HCT116 (cell line): ENCODE data around the gene DNAJC6. TPM values are rescaled to one million over a fixed set of nuclear protein-coding genes. Genes with fewer than 3 reads are reported as not detected.

Source experiments
- ATAC-seq: fragments of 200-7000 bp; cut with Tn5 transposase; 2 replicates; pipeline ENCODE4 v1.9.1; 2020; ENCODE audit warnings: mild to moderate bottlenecking, moderate library complexity
- BruUV-seq: library from RNA; stranded (reverse); fragments of 400-500 nt; replicated peaks from 2 replicates; lab custom pipeline; 2021; lab: Mats Ljungman, UMichigan
- CTCF ChIA-PET: fragments of 300-600 bp; sonication (Branson Sonifier 250); formaldehyde crosslinking; loops from one replicate; lab custom pipeline; 2021; ENCODE audit warnings: antibody characterized with exemption; lab: Charles Lee
- POLR2A ChIA-PET: fragments of 300-600, 350-600 bp; sonication (Branson Sonifier 250); formaldehyde crosslinking; loops from one replicate; lab custom pipeline; 2021; ENCODE audit warnings: antibody characterized with exemption; lab: Charles Lee
- RAD21 ChIA-PET, 2 experiments: fragments of 300-600 bp; sonication (Branson Sonifier 250); formaldehyde crosslinking; loops; one replicate each; lab custom pipeline; 2023; ENCODE audit warnings: low total read pairs in 2 of 2; ENCODE audit not compliant: uncharacterized antibody in 2 of 2, unreplicated experiment in 2 of 2, low non-redundant PET in 1 of 2; lab: Charles Lee
- DNase-seq: peaks from one replicate; pipeline ENCODE4 v3.0.0-alpha.2; 2010; ENCODE audit warnings: low read depth, low spot score
- H2AFZ ChIP-seq: fragments of 200-600 bp; shearing (Covaris generic), sonication (generic); 2 replicates; pipeline ENCODE4 v1.6.1; 2017; ENCODE audit warnings: low read depth, mixed run types, mixed read lengths, antibody characterized with exemption, low read length; ENCODE audit not compliant: poor library complexity, severe bottlenecking
- H3K27ac ChIP-seq: 2 replicates; pipeline ENCODE4 v1.5.1; 2012; ENCODE audit warnings: low read depth, low read length
- H3K27me3 ChIP-seq: fragments of 200-600 bp; sonication (generic); 2 replicates; pipeline ENCODE4 v1.6.1; 2016; ENCODE audit warnings: mixed run types, low read length, mixed read lengths; ENCODE audit not compliant: insufficient read depth
- H3K36me3 ChIP-seq, 2 experiments: fragments of 200-500 bp in 1 of 2; fragments of 200-600 bp in 1 of 2; sonication (Bioruptor generic) in 1 of 2; sonication (generic) in 1 of 2; 2 replicates each; pipeline versions ENCODE4 v1.5.1 to v1.6.1; 2014 to 2016; ENCODE audit warnings: low read length in 2 of 2, inconsistent platforms in 1 of 2, mixed read lengths in 1 of 2, mixed run types in 1 of 2; ENCODE audit not compliant: insufficient read depth in 2 of 2, control insufficient read depth in 1 of 2
- H3K4me1 ChIP-seq, 2 experiments: fragments of 200-600 bp in 1 of 2; sonication (generic) in 1 of 2; 2 replicates each; pipeline versions ENCODE4 v1.5.1 to v1.6.1; 2012 to 2017; ENCODE audit warnings: low read length in 2 of 2, inconsistent platforms in 1 of 2, mild to moderate bottlenecking in 1 of 2, mixed read lengths in 1 of 2, mixed run types in 1 of 2, moderate library complexity in 1 of 2; ENCODE audit not compliant: insufficient read depth in 2 of 2, control insufficient read depth in 1 of 2
- H3K4me2 ChIP-seq: fragments of 200-600 bp; sonication (generic); 2 replicates; pipeline ENCODE4 v1.6.1; 2017; ENCODE audit warnings: mixed run types, low read length, mixed read lengths
- H3K4me3 ChIP-seq, 2 experiments: fragments of 200-600 bp in 1 of 2; sonication (generic) in 1 of 2; replicated peaks in 1 of 2; 2 replicates each; pipeline ENCODE4 v1.5.1; 2011 to 2016; ENCODE audit warnings: low read length in 2 of 2, control low read depth in 1 of 2, low read depth in 1 of 2, mild to moderate bottlenecking in 1 of 2, mixed read lengths in 1 of 2, mixed run types in 1 of 2
- H3K79me2 ChIP-seq: fragments of 200-600 bp; sonication (generic); 2 replicates; pipeline ENCODE4 v1.6.1; 2017; ENCODE audit warnings: mild to moderate bottlenecking, mixed run types, low read length, moderate library complexity, mixed read lengths; ENCODE audit not compliant: insufficient read depth
- H3K9ac ChIP-seq: fragments of 200-600 bp; sonication (generic); 2 replicates; pipeline ENCODE4 v1.6.1; 2016; ENCODE audit warnings: low read length, mixed read lengths
- H3K9me2 ChIP-seq: fragments of 200-600 bp; sonication (generic), shearing (Covaris generic); 2 replicates; pipeline ENCODE4 v1.6.1; 2017; ENCODE audit warnings: mixed run types, mild to moderate bottlenecking, moderate library complexity; ENCODE audit not compliant: insufficient read depth
- H3K9me3 ChIP-seq, 2 experiments: fragments of 200-500 bp in 1 of 2; fragments of 200-600 bp in 1 of 2; sonication (Bioruptor generic) in 1 of 2; sonication (generic) in 1 of 2; 2 replicates each; pipeline ENCODE4 v1.6.1; 2014 to 2017; ENCODE audit warnings: low read length in 2 of 2, mixed read lengths in 2 of 2, inconsistent platforms in 1 of 2, low read depth in 1 of 2, mild to moderate bottlenecking in 1 of 2, mixed run types in 1 of 2, moderate library complexity in 1 of 2; ENCODE audit not compliant: control insufficient read depth in 1 of 2, insufficient read depth in 1 of 2
- H4K20me1 ChIP-seq: fragments of 200-600 bp; sonication (generic), shearing (Covaris generic); 2 replicates; pipeline ENCODE4 v1.6.1; 2017; ENCODE audit warnings: mixed run types, mild to moderate bottlenecking, moderate library complexity; ENCODE audit not compliant: insufficient read depth
- CBX3 ChIP-seq: IDR thresholded peaks from 2 replicates; pipeline ENCODE4 v1.6.1; 2012; ENCODE audit warnings: low read depth
- EGR1 ChIP-seq: IDR thresholded peaks from 2 replicates; pipeline ENCODE4 v1.6.1; 2012; ENCODE audit warnings: low read depth
- ELF1 ChIP-seq: IDR thresholded peaks from 2 replicates; pipeline ENCODE4 v1.6.1; 2012; ENCODE audit warnings: low read depth, borderline replicate concordance
- EZH2 ChIP-seq: fragments of 200-600 bp; sonication (generic); IDR thresholded peaks from 2 replicates; pipeline ENCODE4 v1.6.1; 2017; ENCODE audit warnings: antibody characterized with exemption, mixed run types
- FOSL1 ChIP-seq: IDR thresholded peaks from 2 replicates; pipeline ENCODE4 v1.6.1; 2012; ENCODE audit warnings: low read depth
- POLR2AphosphoS5 ChIP-seq: IDR thresholded peaks from 2 replicates; pipeline ENCODE4 v1.6.1; 2011; ENCODE audit warnings: mild to moderate bottlenecking, low read depth, low read length, moderate library complexity
- RAD21 ChIP-seq: IDR thresholded peaks from 2 replicates; pipeline ENCODE4 v1.6.1; 2012; ENCODE audit warnings: low read depth, mild to moderate bottlenecking
- REST ChIP-seq: IDR thresholded peaks from 2 replicates; pipeline ENCODE4 v1.6.1; 2012; ENCODE audit warnings: low read depth
- SRF ChIP-seq: IDR thresholded peaks from 2 replicates; pipeline ENCODE4 v1.6.1; 2012; ENCODE audit warnings: low read depth
- YY1 ChIP-seq: IDR thresholded peaks from 2 replicates; pipeline ENCODE4 v1.6.1; 2011; ENCODE audit warnings: low read length, low read depth, moderate library complexity, mild to moderate bottlenecking; ENCODE audit not compliant: insufficient replicate concordance; ENCODE audit errors: extremely low read depth
- ZFX ChIP-seq: fragments of 450-650 bp; IDR thresholded peaks from 2 replicates; pipeline ENCODE4 v1.6.1; 2017
- intact Hi-C: fragments of 100-400 bp; cut with micrococcal nuclease; formaldehyde crosslinking; loops from 2 replicates; pipeline ENCODE4 v1.10.0; 2022
- total RNA-seq: library from RNA; stranded (reverse); gene quantifications from one replicate; pipeline ENCODE4 v1.2.1, GENCODE V29; 2021; ENCODE audit not compliant: unreplicated experiment
- TF ChIP-seq, protein P1 (sequence below): IDR thresholded peaks from 2 replicates; pipeline ENCODE4 v1.6.1; 2012

DNAJC6 gene
- total RNA-seq, 1 experiment from 2014 or later = 9.0 TPM

DNA sequence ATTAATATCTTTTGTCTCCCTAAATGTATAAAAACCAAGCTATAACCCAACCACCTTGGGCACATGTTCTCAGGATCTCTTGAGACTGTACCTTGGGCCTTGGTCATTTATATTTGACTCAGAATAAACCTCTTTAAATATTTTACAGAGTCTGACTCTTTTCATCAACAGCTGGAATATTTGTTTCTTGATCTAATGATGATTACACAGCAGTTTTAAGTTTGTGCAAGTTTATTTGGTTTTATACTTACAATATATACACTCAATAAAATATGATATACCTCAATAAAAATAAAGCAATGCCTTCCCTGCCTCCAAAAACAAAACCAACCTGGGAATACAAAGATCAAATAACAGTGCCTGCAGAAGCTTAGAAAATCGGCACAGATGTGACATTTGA lies 133.1 kb downstream of the DNAJC6 start:
- no peak overlapping the region for H3K4me3 ChIP-seq
- DNase-seq = no peak
- no peaks in the 10 kb centered on the region for H3K79me2 ChIP-seq
- no peak overlapping the region for H3K4me2 ChIP-seq
- H3K27me3 ChIP-seq = no peaks in the 10 kb centered on the region
- no peaks in the 10 kb centered on the region for H3K9me2 ChIP-seq
- POLR2A ChIA-PET = no interaction called here
- H3K36me3 ChIP-seq = no peaks in the 10 kb centered on the region
- no TSS peak for BruUV-seq
- intact Hi-C loops = no loop called here
- no peak for TF ChIP-seq RAD21
- no peak for TF ChIP-seq FOSL1
- TF ChIP-seq CBX3 = no peak
- TF ChIP-seq, protein P1, sequence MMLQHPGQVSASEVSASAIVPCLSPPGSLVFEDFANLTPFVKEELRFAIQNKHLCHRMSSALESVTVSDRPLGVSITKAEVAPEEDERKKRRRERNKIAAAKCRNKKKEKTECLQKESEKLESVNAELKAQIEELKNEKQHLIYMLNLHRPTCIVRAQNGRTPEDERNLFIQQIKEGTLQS = no peak
- no peak for TF ChIP-seq POLR2AphosphoS5
- TF ChIP-seq ZFX = no peak
- no peak for TF ChIP-seq EZH2
- TF ChIP-seq ELF1 = no peak
- TF ChIP-seq REST = no peak
- no peak for TF ChIP-seq EGR1
- no peak for TF ChIP-seq SRF
- TF ChIP-seq YY1 = no peak
- no peaks in the 10 kb centered on the region for H3K4me1 ChIP-seq
- H3K9me3 ChIP-seq = no peaks in the 10 kb centered on the region
- no peak overlapping the region for H3K9ac ChIP-seq
- H2AFZ ChIP-seq = no peak overlapping the region
- ATAC-seq = no peak
- H3K27ac ChIP-seq = no peak overlapping the region
- CTCF ChIA-PET = no interaction called here
- no peaks in the 10 kb centered on the region for H4K20me1 ChIP-seq
- RAD21 ChIA-PET = no interaction called here
